PC-9 (cell line): ENCODE measurements around the gene FUT7. TPM values are rescaled to one million over a fixed set of nuclear protein-coding genes. Genes with fewer than 3 reads are reported as not detected.

Experiments used
- BruUV-seq: library from RNA; stranded (reverse); fragments of 400-500 nt; replicated peaks from 2 replicates; lab custom pipeline; 2021; lab: Mats Ljungman, UMichigan
- CTCF ChIA-PET: fragments of 300-600 bp; sonication (Branson Sonifier 250); formaldehyde crosslinking; loops from one replicate; lab custom pipeline; 2022; ENCODE audit warnings: antibody characterized with exemption; lab: Charles Lee
- POLR2A ChIA-PET: fragments of 300-600 bp; sonication (Branson Sonifier 250); formaldehyde crosslinking; loops from one replicate; lab custom pipeline; 2022; ENCODE audit warnings: antibody characterized with exemption; ENCODE audit not compliant: unreplicated experiment; lab: Charles Lee
- DNase-seq, 2 experiments: peaks; one replicate each; pipeline versions ENCODE4 v3.0.0 to v3.0.0-alpha.2; 2015 to 2022; ENCODE audit warnings: mixed read lengths in 1 of 2
- H2AFZ ChIP-seq: fragments of 200-600 bp; sonication (generic); 2 replicates; pipeline ENCODE4 v1.8.1; 2017; ENCODE audit warnings: antibody characterized with exemption
- H3F3A ChIP-seq: fragments of 200-600 bp; sonication (generic); 2 replicates; pipeline ENCODE4 v1.8.1; 2017; ENCODE audit warnings: antibody characterized with exemption, mild to moderate bottlenecking, low read depth; ENCODE audit not compliant: insufficient read depth
- H3K27ac ChIP-seq: fragments of 200-600 bp; sonication (generic); 2 replicates; pipeline ENCODE4 v1.6.1; 2016; ENCODE audit warnings: mixed run types
- H3K27me3 ChIP-seq: fragments of 200-600 bp; sonication (generic); 2 replicates; pipeline ENCODE4 v1.6.1; 2016; ENCODE audit warnings: low read depth, mixed run types; ENCODE audit not compliant: insufficient read depth
- H3K36me3 ChIP-seq: fragments of 200-600 bp; sonication (generic); 2 replicates; pipeline ENCODE4 v1.6.1; 2016; ENCODE audit warnings: low read depth, mixed run types
- H3K4me1 ChIP-seq: fragments of 200-600 bp; sonication (generic); replicated peaks from 2 replicates; pipeline ENCODE4 v1.6.1; 2016; ENCODE audit warnings: mixed run types; ENCODE audit not compliant: insufficient read depth
- H3K4me2 ChIP-seq: fragments of 200-600 bp; sonication (generic); 2 replicates; pipeline ENCODE4 v1.6.1; 2017; ENCODE audit warnings: mixed run types
- H3K4me3 ChIP-seq: fragments of 200-600 bp; sonication (generic); 2 replicates; pipeline ENCODE4 v1.6.1; 2016; ENCODE audit warnings: mixed run types
- H3K79me2 ChIP-seq: fragments of 200-600 bp; sonication (generic); 2 replicates; pipeline ENCODE4 v1.6.1; 2017; ENCODE audit warnings: low read depth, mixed run types
- H3K9me2 ChIP-seq: fragments of 200-600 bp; sonication (generic); 2 replicates; pipeline ENCODE4 v1.8.1; 2017; ENCODE audit warnings: mild to moderate bottlenecking; ENCODE audit not compliant: insufficient read depth
- H3K9me3 ChIP-seq: fragments of 200-600 bp; sonication (generic); 2 replicates; pipeline ENCODE4 v1.8.1; 2016; ENCODE audit warnings: low read depth; ENCODE audit not compliant: insufficient read depth
- H4K20me1 ChIP-seq: fragments of 200-600 bp; sonication (generic); 2 replicates; pipeline ENCODE4 v1.8.1; 2017; ENCODE audit not compliant: insufficient read depth
- CTCF ChIP-seq: fragments of 200-600 bp; sonication (generic); conservative IDR thresholded peaks from 2 replicates; pipeline ENCODE4 v1.6.1; 2017; ENCODE audit warnings: mixed run types, antibody characterized with exemption, mild to moderate bottlenecking, moderate library complexity
- EZH2 ChIP-seq: fragments of 200-600 bp; sonication (generic); IDR thresholded peaks from 2 replicates; pipeline ENCODE4 v1.8.0; 2017; ENCODE audit warnings: antibody characterized with exemption, low read depth
- intact Hi-C: fragments of 100-400 bp; cut with micrococcal nuclease; formaldehyde crosslinking; loops from one replicate; pipeline ENCODE4 v1.10.0; 2022; ENCODE audit not compliant: unreplicated experiment
- total RNA-seq: library from RNA; stranded (reverse); gene quantifications from 2 replicates; pipeline ENCODE4 v1.2.3, GENCODE V29; 2021

Gene FUT7
- total RNA-seq, 1 experiment from 2014 or later: not detected

GRCh38 chr9:137044502-137045177 lies 12.8 kb upstream of the FUT7 start:
- Histone ChIP-seq H3K27me3 (peaks cover 5% of the 10 kb centered on the region), H2AFZ (no peak overlapping the region), H3K4me2 (peak overlapping the region; percentile 98), H3F3A (peaks cover 14% of the 10 kb centered on the region; the same call in 1 of the 2 replicates), H3K9me3 (no peaks in the 10 kb centered on the region), H4K20me1 (peaks cover 33% of the 10 kb centered on the region), H3K9me2 (no peaks in the 10 kb centered on the region), H3K79me2 (peaks cover 21% of the 10 kb centered on the region), H3K27ac (no peak overlapping the region), H3K36me3 (no peaks in the 10 kb centered on the region), H3K4me1 (peaks cover 15% of the 10 kb centered on the region), H3K4me3 (peak overlapping the region; percentile 92; the same call in 1 of the 2 replicates)
- CTCF ChIA-PET: no interaction called here
- intact Hi-C loops: loop anchor here (5.0 kb wide), 1 partner anchor 73 kb away; no protein-coding TSS in a partner anchor
- POLR2A ChIA-PET: interaction anchor here (0.5 kb wide), 1 partner anchor 41 kb away, joined by 4 read pairs; no protein-coding TSS in a partner anchor
- peak in 1 of 2 experiments; percentile 61 for DNase-seq
- no peak for TF ChIP-seq EZH2
- no peak for TF ChIP-seq CTCF
- no TSS peak for BruUV-seq

GRCh38 chr9:137044037-137044436 lies 12.1 kb upstream of the FUT7 start:
- peaks cover 15% of the 10 kb centered on the region for H3K4me1 ChIP-seq
- H3K9me2 ChIP-seq: no peaks in the 10 kb centered on the region
- BruUV-seq: TSS peak; percentile 11
- H3K9me3 ChIP-seq: no peaks in the 10 kb centered on the region
- peak overlapping the region; percentile 98 for H3K4me2 ChIP-seq
- DNase-seq: no peak
- ChIA-PET CTCF (no interaction called here), POLR2A (no interaction called here)
- H2AFZ ChIP-seq: no peak overlapping the region
- no peak for TF ChIP-seq CTCF
- TF ChIP-seq EZH2: no peak
- H3K79me2 ChIP-seq: peaks cover 21% of the 10 kb centered on the region
- H3F3A ChIP-seq: peaks cover 14% of the 10 kb centered on the region; the same call in 1 of the 2 replicates
- peak overlapping the region; percentile 92; the same call in 1 of the 2 replicates for H3K4me3 ChIP-seq
- peaks cover 33% of the 10 kb centered on the region for H4K20me1 ChIP-seq
- H3K27ac ChIP-seq: no peak overlapping the region
- no peaks in the 10 kb centered on the region for H3K36me3 ChIP-seq
- intact Hi-C loops: no loop called here
- no peaks in the 10 kb centered on the region for H3K27me3 ChIP-seq

- Histone ChIP-seq H3K79me2 (peaks cover 21% of the 10 kb centered on the region), H3K4me2 (no peak overlapping the region), H3K27ac (no peak overlapping the region), H3K9me3 (no peaks in the 10 kb centered on the region), H4K20me1 (peaks cover 33% of the 10 kb centered on the region), H3K36me3 (no peaks in the 10 kb centered on the region), H3F3A (peaks cover 14% of the 10 kb centered on the region; the same call in 1 of the 2 replicates), H3K9me2 (no peaks in the 10 kb centered on the region), H2AFZ (no peak overlapping the region), H3K4me1 (peaks cover 15% of the 10 kb centered on the region), H3K4me3 (no peak overlapping the region), H3K27me3 (no peaks in the 10 kb centered on the region)
- intact Hi-C loops: no loop called here
- POLR2A ChIA-PET: no interaction called here
- CTCF ChIA-PET: no interaction called here
- no TSS peak for BruUV-seq
- no peak for TF ChIP-seq EZH2
- no peak for TF ChIP-seq CTCF
- DNase-seq: no peak
Measured at GRCh38 chr9:137042751-137043727, 11.2 kb upstream of the FUT7 start.
